GM18499 (cell line): ENCODE results near the gene ADAMTS16.

Source experiments
- ATAC-seq: cut with Tn5 transposase; IDR thresholded peaks from one replicate; pipeline ENCODE4 v1.9.1; 2021; ENCODE audit warnings: moderate number of reproducible peaks; ENCODE audit not compliant: insufficient read depth, unreplicated experiment

ADAMTS16 gene

GRCh38 chr5:5220901-5221631 lies 80.9 kb downstream of the ADAMTS16 start:
- ATAC-seq: no peak

- no peak for ATAC-seq
These were observed 81.6 kb downstream of the ADAMTS16 start for GRCh38 chr5:5221724-5222123.

GRCh38 chr5:5231576-5231975 lies 91.4 kb downstream of the ADAMTS16 start:
- ATAC-seq: no peak

GRCh38 chr5:5234912-5235311 lies 94.8 kb downstream of the ADAMTS16 start:
- no peak for ATAC-seq

GRCh38 chr5:5235685-5236084 lies 95.6 kb downstream of the ADAMTS16 start:
- ATAC-seq: no peak

GRCh38 chr5:5239191-5239590 lies 99.1 kb downstream of the ADAMTS16 start:
- no peak for ATAC-seq

- ATAC-seq: no peak
These were observed 100.1 kb downstream of the ADAMTS16 start for GRCh38 chr5:5240234-5240633.

GRCh38 chr5:5242056-5242455 lies 101.9 kb downstream of the ADAMTS16 start:
- no peak for ATAC-seq

- ATAC-seq: no peak
These were observed 106.6 kb downstream of the ADAMTS16 start for GRCh38 chr5:5246736-5247135.

- no peak for ATAC-seq
These were observed 110.6 kb downstream of the ADAMTS16 start for GRCh38 chr5:5250758-5251157.

- no peak for ATAC-seq
These were observed 112.0 kb downstream of the ADAMTS16 start for GRCh38 chr5:5252106-5252505.

- no peak for ATAC-seq
These were observed 117.2 kb downstream of the ADAMTS16 start for GRCh38 chr5:5257353-5257752.

- ATAC-seq: no peak
These were observed 118.4 kb downstream of the ADAMTS16 start for GRCh38 chr5:5258564-5258963.

- ATAC-seq: no peak
These were observed 124.6 kb downstream of the ADAMTS16 start for GRCh38 chr5:5264727-5265126.

- ATAC-seq: no peak
These were observed 126.2 kb downstream of the ADAMTS16 start for GRCh38 chr5:5266297-5266696.

- ATAC-seq: no peak
These were observed 130.0 kb downstream of the ADAMTS16 start for GRCh38 chr5:5270161-5270560.

GRCh38 chr5:5270958-5271785 lies 131.0 kb downstream of the ADAMTS16 start:
- no peak for ATAC-seq

GRCh38 chr5:5271786-5272321 lies 131.7 kb downstream of the ADAMTS16 start:
- ATAC-seq: no peak

- no peak for ATAC-seq
These were observed 133.3 kb downstream of the ADAMTS16 start for GRCh38 chr5:5273398-5273797.

- ATAC-seq: no peak
These were observed 133.8 kb downstream of the ADAMTS16 start for GRCh38 chr5:5273976-5274375.

- ATAC-seq: no peak
These were observed 135.1 kb downstream of the ADAMTS16 start for GRCh38 chr5:5275211-5275610.
